ENCODE measurements around the gene PSIP1.
"Not testable (repeated sequence)": the region's sequence is repeated elsewhere in the genome, so short reads cannot be mapped to it uniquely, and the experiment has no call there.

PSIP1 gene

DNA sequence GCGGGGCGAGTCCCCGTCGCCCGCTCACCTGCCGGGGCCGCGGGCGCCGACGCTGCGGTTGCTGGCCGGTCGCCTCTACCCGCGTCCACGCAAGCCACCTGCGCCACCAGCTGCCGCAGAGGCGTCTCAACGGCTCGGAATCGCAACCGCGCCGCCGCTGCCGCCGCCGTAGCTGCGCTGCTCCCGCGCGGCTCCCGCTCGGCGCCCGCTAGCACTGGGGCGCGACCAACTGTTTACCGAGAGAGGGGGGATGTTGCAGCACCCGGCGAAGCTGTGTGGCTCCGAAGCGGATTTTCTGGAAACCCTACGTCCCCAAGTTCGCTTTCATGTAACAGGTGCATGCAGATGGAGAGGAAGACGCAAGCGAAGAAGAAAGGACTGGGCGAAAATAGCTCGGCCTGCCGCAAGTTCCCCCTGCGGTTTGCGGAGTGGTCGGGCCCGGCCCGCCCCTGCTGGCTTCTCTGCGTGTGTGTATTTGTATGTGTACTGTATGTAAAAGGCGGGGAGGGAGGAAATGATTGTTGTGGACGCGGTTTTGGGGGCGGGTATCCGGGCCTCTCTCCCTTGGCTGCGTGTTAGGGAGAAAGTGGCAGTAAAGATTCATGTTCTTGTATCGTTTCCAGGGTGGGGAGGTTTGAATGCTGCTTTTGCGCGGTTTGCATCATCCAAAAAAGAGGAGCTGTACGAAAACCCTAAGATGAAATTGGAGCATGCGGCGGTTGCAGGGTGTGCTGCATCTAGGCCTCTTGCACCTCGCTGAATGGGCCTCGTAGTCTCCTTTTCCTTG is at the start of gene PSIP1:
Gene PSIP1, minus strand, starts transcription at position 182 of the 787 bp plus-strand sequence. CDS start 782 bp downstream, outside the sequence.
- DNase-seq (ENCODE audit: low read depth in 2 of 2) = peak; percentile 62 to 69

GRCh38 chr9:15553528-15553898 is 42.7 kb upstream of the PSIP1 start:
- no peak for DNase-seq (ENCODE audit: low read depth in 2 of 2)

- peak; percentile 63 to 64 for DNase-seq (ENCODE audit: low read depth in 2 of 2)
These were observed 42.1 kb upstream of the PSIP1 start, which contains the start of gene CCDC171 for GRCh38 chr9:15552636-15553527. Gene CCDC171 (plus strand): TSS chr9:15553043. CDS start chr9:15564089, 11,046 bp downstream.

GRCh38 chr9:15549611-15550010 is 38.8 kb upstream of the PSIP1 start:
- no peak for DNase-seq (ENCODE audit: low read depth in 2 of 2)

- DNase-seq (ENCODE audit: low read depth in 2 of 2) = no peak
These were observed 32.5 kb upstream of the PSIP1 start for GRCh38 chr9:15543047-15543813.

DNA sequence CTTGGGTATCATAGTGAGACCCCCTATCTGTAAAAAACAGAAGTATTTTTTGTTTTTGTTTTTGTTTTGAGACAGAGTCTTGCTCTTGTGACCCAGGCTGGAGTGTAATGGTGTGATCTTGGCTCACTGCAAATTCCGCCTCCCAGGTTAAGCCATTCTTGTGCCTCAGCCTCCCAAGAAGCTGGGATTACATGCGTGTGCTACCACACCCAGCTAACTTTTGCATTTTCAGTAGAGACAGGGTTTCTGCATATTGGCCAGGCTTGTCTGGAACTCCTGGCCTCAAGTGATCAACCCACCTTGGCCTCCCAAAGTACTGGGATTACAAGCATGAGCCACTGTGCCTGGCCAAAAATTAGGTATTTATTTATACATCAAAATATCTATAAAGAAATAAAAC is 31.9 kb upstream of the PSIP1 start:
- DNase-seq (ENCODE audit: low read depth in 2 of 2) = no peak

GRCh38 chr9:15541872-15542271 is 31.1 kb upstream of the PSIP1 start:
- no peak for DNase-seq (ENCODE audit: low read depth in 2 of 2)

DNA sequence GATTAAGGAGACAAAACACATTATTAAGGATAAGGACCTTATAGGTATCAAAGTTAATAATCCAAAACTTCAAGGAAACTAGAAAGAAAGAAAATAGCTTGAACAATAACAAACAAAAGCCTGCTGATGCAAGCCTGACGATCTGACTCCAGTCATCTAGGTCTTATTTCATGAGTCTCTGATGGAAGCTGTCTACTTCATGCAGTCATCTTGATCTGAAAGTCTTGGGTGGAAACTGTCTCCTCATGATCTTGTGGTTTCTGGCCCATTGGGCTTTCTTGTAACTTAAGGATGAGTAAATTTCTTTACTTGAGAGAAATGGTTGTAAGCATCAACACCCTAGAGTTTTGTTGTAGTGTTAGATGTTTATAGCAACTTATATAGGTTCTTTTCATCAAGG is 20.6 kb upstream of the PSIP1 start:
- DNase-seq (ENCODE audit: low read depth in 2 of 2) = no peak

DNA sequence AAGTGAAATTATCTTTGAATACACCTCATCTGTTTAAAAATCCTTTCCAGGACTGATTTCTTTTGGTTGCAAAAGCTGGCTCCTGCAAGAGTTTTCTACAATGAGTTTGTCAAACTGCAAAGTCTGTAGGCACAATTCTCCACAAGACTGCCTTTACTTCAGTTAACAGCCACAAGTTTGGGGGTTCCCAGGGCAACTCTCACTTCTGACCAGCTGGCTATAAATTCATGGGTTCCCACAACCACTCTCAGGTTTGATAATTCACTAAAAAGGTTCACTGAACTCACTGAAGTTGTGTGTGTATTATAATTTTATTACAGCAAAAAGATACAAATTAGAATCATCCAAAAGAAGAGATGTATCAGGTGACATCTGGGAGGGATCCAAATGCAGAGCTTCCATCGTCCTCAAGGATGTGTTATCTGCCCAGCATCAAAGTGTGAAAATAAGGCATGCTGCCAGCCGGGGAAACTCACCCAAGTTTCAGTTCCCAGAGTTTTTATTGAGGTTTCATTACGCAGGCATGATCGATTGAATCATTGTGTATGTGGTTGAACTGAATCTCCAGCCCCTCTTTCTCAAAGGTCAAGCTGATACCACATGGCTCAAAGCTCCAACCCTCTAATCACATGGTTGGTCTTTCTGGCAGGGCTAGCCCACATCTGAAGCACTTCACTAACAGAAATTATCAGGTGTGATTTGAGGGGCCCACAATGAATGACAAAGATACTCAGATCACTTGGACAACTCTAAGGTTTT is 19.0 kb upstream of the PSIP1 start:
- DNase-seq (ENCODE audit: low read depth in 2 of 2) = no peak

DNA sequence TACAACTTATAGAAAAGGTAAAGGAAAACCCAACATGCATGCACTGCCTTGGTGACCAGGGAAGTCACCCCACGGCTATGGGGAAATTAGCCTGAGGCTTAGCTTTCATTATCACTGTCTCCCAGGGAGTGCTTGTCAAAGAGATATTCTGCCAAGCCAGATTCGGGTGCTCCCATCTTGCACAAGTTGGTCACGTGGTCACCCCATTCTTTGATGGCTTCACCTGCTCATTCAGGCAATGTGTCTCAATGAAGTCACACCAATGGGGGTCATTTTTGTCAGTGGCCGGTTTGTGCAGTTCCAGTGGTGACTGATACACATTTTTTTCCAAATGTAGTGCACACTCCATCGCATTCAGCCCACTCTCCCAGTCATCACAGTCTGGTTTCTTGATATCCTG is 16.3 kb upstream of the PSIP1 start:
- DNase-seq (ENCODE audit: low read depth in 2 of 2) = not testable (repeated sequence)

GRCh38 chr9:15525958-15526357 is 15.2 kb upstream of the PSIP1 start:
- no peak for DNase-seq (ENCODE audit: low read depth in 2 of 2)

DNA sequence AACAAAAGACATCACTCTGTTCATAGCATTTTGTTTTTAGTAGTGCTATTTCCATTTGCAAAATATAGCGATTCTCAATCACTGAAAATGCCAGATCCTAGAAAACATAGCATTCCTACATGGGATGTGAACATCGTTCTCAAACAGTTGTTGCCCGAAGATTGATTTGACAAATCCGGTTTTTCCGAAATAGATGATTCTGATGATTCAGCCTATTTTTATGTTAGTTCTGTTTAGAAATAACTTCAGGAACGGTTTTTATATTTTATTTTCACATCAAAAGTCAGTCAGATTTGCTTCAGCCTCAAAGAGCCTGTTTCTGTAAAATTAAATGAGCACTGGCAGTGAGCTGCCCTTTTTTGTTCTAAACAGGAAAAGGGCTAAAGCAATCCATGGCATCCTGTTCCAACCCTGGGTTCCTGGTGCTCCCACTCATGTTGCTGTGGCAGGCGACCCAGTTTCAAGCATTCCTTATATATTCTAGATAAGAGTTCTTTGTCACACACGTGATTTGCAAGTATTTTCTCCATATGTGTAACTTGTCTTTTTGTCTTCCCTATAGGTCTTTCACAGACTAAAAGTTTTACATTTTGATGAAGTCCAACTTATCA is 14.2 kb upstream of the PSIP1 start:
- no peak for DNase-seq (ENCODE audit: low read depth in 2 of 2)

DNA sequence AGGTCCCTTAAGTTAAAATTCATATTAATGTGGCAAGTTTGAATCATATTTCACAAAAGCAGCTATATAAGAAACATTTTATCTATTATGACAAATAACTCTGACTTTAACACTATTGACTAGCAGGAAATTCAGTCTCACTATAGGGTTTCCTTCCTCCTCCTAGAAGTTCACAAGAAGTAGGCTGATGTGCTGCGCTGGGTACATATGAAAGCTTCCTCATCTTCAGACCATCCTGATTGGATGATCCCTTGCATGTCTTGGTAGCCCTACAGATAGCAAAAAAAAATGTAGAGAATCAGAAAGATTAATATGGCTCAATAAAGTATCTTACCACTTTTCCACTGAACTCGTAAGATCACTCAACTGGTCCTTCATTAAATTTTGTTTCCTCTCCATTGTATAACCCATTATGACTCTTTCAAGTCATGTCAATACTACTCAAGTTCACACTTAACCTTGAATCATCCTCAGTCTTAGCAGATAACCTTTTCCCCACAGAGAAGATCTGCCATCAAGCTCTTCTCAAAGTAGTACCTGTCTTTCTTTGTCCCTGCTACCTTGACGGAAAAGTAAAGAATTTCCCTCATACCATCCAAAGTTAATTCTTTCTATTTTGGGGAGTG is 11.5 kb upstream of the PSIP1 start:
- DNase-seq (ENCODE audit: low read depth in 2 of 2) = no peak

DNA sequence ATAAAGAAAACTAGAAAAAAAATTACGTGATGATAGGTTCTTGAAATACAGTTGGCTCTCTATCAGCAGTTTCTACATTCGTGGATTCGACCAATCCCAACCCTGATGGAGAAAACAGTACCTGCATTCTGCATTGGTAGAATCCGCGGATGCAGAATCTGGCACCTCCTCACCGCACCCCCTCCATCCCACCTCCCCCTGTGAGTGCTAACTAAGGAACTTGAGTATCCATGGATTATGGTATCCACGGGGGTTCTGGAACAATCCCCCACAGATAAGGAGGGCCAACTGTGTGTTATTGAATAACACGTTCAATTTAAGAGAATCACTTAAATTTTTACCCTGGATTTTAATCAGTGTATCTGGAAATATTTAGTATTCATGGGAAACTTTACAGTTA is 10.5 kb upstream of the PSIP1 start:
- no peak for DNase-seq (ENCODE audit: low read depth in 2 of 2)

GRCh38 chr9:15519831-15520230 is 9.1 kb upstream of the PSIP1 start:
- DNase-seq (ENCODE audit: low read depth in 2 of 2) = no peak

- DNase-seq (ENCODE audit: low read depth in 2 of 2) = no peak
These were observed 2.6 kb upstream of the PSIP1 start for GRCh38 chr9:15513335-15513734.

- no peak for DNase-seq (ENCODE audit: low read depth in 2 of 2)
These were observed 2.1 kb upstream of the PSIP1 start for GRCh38 chr9:15512889-15513288.

DNA sequence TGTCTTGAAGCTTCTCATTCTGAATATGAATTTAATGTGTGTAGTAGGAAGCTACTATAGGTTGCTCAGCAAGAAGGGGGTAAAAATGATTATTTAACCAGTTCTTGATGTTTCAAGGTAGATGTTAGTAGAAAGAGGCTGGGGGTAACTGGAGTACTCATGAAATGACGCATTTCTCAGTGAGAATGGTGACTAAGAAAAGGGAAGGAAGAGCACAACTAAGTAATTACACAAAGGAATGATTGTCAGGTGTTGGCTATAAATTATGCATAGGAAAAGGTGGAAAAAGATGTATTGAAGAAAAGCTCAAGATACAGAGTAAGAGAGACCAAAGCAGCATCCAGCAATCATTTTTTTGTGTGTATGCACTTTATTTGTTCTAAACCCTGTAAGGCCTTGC is 1.4 kb upstream of the PSIP1 start:
- no peak for DNase-seq (ENCODE audit: low read depth in 2 of 2)

DNA sequence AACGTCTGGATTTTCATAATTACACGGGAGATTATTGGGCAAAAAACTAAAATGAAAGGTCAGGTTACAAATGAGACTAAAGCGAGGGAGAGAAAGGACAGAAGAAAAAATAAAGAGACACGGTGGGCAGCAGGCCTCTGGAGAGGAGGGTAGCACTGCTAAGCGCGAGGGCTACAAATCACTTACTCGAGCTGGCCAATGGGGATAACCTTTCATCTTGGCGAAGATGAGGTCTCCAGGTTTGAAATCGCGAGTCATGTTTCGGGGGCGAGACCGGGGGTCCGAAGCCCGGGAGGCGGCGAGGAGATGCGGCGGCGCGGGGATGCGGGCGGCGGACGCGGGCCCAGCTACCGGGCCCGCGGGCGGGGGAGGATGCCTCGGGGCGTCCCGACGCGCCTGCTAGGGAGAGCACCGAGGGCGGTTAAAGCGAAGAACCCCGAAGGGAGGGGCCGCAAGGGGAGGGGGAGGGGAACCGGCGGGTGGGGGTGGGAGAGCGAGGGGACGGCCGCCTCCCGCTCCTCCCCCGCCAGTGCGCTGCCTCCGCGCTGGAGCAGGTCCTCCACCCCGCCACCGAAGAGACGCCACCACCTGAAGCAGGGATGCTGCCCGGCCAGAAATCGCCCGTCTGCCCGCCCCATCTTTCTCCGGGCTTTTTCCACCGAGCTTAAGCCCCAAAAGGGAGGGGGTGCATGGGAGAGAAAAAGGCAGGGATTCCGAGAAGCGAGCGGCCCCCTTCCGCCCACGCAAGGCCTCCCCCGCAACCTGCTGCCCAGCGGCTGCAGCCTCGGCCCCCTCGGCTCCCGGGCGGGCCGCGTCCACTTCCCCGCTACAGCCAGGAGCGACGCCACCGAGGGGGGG is 610 bp downstream of the PSIP1 start:
- DNase-seq (ENCODE audit: low read depth in 2 of 2) = peak; percentile 24 to 37

Data from stimulated activated CD8-positive, alpha-beta memory T cell treated with anti-CD3 and anti-CD28 coated beads, Interleukin-7, amount 100 ng/mL, for 1 hour (primary cell).